Measurements from ENCODE around the gene GABRP. TPM values are rescaled to one million over a fixed set of nuclear protein-coding genes. Genes with fewer than 3 reads are reported as not detected.

GABRP gene
- total and polyA plus RNA-seq, 11 donors: 0.08 to 2.9 (median 0.23) TPM; not detected in 3

DNA sequence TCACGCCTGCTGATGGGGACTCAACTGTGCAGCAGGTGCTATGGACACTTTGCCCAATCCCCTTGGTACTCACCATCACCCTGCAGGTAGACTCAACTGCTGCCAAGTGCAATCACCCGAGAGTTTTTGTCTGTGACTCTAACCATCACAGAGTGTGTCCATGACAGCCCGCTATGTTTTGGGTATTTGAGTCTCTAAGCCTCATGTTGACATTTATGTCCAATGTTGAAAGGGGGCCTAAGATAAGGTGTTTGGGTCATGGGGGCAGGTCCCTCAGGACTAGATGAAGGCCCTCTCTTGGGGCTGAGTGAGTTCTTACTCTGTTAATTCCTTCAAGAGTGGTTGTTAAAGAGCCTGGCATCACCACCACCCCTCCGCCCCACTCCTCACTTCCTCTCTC, 44.1 kb upstream of the GABRP start:
- H3K4me3 ChIP-seq: no peak overlapping the region
- no peak for ATAC-seq
- H3K36me3 ChIP-seq: no peaks in the 10 kb centered on the region
- DNase-seq: no peak
- intact Hi-C loops (cut with DNase I): loop anchor here in 2 of 10 donors (10.0 kb wide), 2 partner anchors 95 to 105 kb away; no protein-coding TSS in a partner anchor
- TF ChIP-seq POLR2A (IDR thresholded peaks at IDR 0.05): no peak
- TF ChIP-seq, protein P1, sequence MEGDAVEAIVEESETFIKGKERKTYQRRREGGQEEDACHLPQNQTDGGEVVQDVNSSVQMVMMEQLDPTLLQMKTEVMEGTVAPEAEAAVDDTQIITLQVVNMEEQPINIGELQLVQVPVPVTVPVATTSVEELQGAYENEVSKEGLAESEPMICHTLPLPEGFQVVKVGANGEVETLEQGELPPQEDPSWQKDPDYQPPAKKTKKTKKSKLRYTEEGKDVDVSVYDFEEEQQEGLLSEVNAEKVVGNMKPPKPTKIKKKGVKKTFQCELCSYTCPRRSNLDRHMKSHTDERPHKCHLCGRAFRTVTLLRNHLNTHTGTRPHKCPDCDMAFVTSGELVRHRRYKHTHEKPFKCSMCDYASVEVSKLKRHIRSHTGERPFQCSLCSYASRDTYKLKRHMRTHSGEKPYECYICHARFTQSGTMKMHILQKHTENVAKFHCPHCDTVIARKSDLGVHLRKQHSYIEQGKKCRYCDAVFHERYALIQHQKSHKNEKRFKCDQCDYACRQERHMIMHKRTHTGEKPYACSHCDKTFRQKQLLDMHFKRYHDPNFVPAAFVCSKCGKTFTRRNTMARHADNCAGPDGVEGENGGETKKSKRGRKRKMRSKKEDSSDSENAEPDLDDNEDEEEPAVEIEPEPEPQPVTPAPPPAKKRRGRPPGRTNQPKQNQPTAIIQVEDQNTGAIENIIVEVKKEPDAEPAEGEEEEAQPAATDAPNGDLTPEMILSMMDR (IDR thresholded peaks at IDR 0.05): no peak
- peaks cover 0 to 6% (median 0%) of the 10 kb centered on the region in 9 donors for H3K27me3 ChIP-seq
- H3K4me1 ChIP-seq: peaks cover 0 to 7% (median 4%) of the 10 kb centered on the region in 12 donors
- peaks cover 0 to 14% (median 3%) of the 10 kb centered on the region in 12 donors for H3K9me3 ChIP-seq
- H3K27ac ChIP-seq: no peak overlapping the region
- WGBS, 4 donors: 92 to 97% (median 95%) methylated on average over 4 of the region's 4 CpGs

DNA sequence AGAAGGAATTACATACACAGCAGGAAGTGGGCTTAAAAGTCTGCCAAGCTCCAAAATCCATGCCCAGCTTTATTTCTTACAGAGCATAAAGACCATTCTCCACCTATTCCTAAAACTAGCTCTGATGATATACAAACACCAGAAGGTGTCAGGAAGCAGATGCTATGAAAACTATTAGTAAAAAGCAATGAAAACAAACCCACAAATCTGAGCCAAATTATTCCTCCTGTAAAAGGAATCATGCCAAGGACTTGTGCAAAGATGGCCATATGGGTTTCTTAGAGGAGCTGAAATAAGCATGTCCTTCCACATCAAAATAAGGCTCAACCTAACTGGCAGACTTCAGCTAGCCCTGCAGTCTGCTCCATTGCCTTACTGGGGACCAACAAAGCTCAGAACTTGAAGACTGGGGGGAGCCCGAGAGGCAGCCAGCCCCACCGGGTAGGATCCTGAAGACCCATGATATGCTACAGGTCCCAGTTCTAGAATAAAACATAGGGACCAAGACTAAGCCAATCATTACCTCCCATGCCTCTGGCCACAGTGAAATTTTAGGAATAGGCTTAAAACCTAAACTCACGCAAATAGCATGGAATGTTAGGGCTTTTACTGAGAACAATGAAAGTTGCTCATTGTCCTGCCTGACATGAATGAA, 42.8 kb upstream of the GABRP start:
- peaks cover 0 to 15% (median 0%) of the 10 kb centered on the region in 9 donors for H3K27me3 ChIP-seq
- no peak for ATAC-seq
- H3K4me1 ChIP-seq: peaks cover 0 to 19% (median 14%) of the 10 kb centered on the region in 12 donors
- no peaks in the 10 kb centered on the region for H3K36me3 ChIP-seq
- TF ChIP-seq, protein P1 (IDR thresholded peaks at IDR 0.05): no peak
- TF ChIP-seq POLR2A (IDR thresholded peaks at IDR 0.05): no peak
- 74 to 91% (median 80%) methylated on average over 3 of the region's 3 CpGs for WGBS, 4 donors
- no peak overlapping the region for H3K27ac ChIP-seq
- H3K4me3 ChIP-seq: no peak overlapping the region
- peaks cover 0 to 3% (median 0%) of the 10 kb centered on the region in 12 donors for H3K9me3 ChIP-seq
- no peak for DNase-seq
- intact Hi-C loops (cut with DNase I): loop anchor here in 9 of 10 donors (5.0 to 10.0 kb wide), 7 partner anchors 98 to 597 kb away; partner anchors contain the start of gene RANBP17 (in 1 of the 9)

DNA sequence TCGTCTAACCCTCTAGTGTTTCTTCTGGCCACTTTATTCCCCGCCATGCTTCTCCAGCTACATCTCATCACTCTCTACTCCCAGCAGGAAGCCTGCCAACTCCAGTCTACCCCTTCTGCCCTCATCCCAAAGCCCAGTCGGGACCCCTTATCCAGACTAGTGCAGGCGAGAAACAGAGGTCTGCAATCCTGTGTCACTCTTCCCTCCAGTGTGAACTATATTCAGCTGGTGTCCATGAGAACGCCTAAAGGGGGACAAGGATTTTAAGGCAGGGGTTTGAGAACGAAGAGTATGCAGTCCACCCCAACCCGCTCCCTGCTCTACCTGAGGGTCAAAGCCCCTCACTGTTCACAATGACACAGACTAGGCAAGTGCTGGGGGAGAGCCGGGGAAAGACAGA, 41.7 kb upstream of the GABRP start:
- TF ChIP-seq, protein P1 (IDR thresholded peaks at IDR 0.05): no peak
- TF ChIP-seq POLR2A (IDR thresholded peaks at IDR 0.05): no peak
- Histone ChIP-seq H3K9me3 (no peaks in the 10 kb centered on the region), H3K36me3 (no peaks in the 10 kb centered on the region), H3K27ac (no peak overlapping the region), H3K27me3 (peaks cover 0 to 15% (median 0%) of the 10 kb centered on the region in 9 donors), H3K4me3 (no peak overlapping the region), H3K4me1 (peaks cover 0 to 29% (median 25%) of the 10 kb centered on the region in 12 donors)
- DNase-seq (no peak), ATAC-seq (no peak)
- 76 to 82% (median 79%) methylated on average over 8 of the region's 8 CpGs for WGBS, 4 donors
- intact Hi-C loops (cut with DNase I): loop anchor here in 9 of 10 donors (5.0 to 10.0 kb wide), 7 partner anchors 100 to 596 kb away; partner anchors contain the start of gene RANBP17 (in 1 of the 9)

DNA sequence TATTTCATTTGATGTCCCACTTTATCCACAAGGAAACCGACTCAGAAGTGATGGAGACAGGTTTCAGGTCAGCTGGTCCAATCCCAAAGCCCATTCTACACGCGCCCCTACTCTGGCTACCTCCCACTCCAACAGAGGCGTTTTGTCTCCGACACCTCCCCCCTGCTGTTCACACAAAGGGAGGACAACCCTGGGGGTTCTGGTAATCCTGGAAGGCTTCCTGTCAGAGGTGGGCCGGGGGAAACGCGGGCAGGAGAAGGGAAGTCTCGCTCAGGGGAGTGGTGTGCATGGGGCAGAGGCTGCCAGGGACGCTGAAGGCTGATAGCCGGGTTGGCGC, 39.7 kb upstream of the GABRP start:
- Histone ChIP-seq H3K4me3 (peak overlapping the region in 4 of 12 donors; percentile 26 to 35 (median 30)), H3K4me1 (peaks cover 0 to 47% (median 42%) of the 10 kb centered on the region in 12 donors), H3K27me3 (peaks cover 0 to 15% (median 0%) of the 10 kb centered on the region in 9 donors), H3K9me3 (no peaks in the 10 kb centered on the region), H3K36me3 (no peaks in the 10 kb centered on the region), H3K27ac (peak overlapping the region in 1 of 12 donors; percentile 84)
- ATAC-seq: no peak
- WGBS, 4 donors: 16 to 24% (median 24%) methylated on average over 12 of the region's 12 CpGs
- TF ChIP-seq POLR2A (IDR thresholded peaks at IDR 0.05): no peak
- TF ChIP-seq, protein P1 (IDR thresholded peaks at IDR 0.05): no peak
- no peak for DNase-seq
- intact Hi-C loops (cut with DNase I): loop anchor here (1.0 to 10.0 kb wide), 12 partner anchors 45 to 593 kb away; partner anchors contain the start of gene RANBP17 (in 1 of the 10)
